Thyroid gland (tissue), 4 donors: Measurements from ENCODE around the gene PMIS2.

Experiments used
- POLR2A ChIP-seq, 2 donors: fragments of 450-650 bp; IDR thresholded peaks; one replicate each; pipeline ENCODE4 v1.6.1; 2017; ENCODE audit warnings: antibody characterized with exemption in 2 of 2, mild to moderate bottlenecking in 2 of 2, moderate library complexity in 1 of 2
- TF ChIP-seq, protein P1 (sequence below), 6 experiments: fragments of 200-600 bp in 3 of 6; fragments of 450-650 bp in 3 of 6; sonication (generic) in 3 of 6; IDR thresholded peaks; one replicate each; pipeline ENCODE4 v1.5.1; 2016 to 2019; ENCODE audit warnings: antibody characterized with exemption in 6 of 6, mild to moderate bottlenecking in 2 of 6, inconsistent platforms in 1 of 6, moderate library complexity in 1 of 6

DNA sequence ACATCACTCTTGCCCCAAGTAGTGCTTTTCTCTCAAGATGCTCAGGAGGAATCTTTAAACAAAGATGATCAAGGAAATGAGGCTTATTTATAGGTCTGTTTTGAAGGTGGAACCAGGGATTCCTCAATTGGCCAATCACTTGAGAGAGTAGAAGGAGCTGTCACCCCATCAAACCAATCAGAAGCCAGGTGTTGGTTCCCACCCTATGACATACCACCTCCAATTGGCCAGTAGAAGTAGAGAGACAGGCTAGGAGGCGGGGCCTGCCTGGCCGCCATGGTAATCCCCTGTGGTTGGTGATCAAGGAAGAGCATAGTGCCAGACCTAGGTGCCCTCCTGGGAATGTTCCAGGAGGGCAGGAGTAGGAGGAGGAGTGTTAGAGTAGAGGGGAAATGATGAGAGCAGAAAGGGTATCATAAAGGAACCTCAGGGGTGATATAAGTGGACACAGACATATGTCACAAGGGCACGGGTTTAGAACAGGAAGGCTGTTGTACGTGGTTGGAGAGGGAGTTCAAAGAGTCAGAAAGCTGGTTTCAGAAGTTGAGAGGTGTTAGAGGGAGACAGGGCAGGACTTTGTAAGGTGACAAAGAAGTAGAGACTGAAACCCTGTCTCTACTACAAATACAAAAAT lies 10.5 kb downstream of the PMIS2 start:
- TF ChIP-seq, protein P1, sequence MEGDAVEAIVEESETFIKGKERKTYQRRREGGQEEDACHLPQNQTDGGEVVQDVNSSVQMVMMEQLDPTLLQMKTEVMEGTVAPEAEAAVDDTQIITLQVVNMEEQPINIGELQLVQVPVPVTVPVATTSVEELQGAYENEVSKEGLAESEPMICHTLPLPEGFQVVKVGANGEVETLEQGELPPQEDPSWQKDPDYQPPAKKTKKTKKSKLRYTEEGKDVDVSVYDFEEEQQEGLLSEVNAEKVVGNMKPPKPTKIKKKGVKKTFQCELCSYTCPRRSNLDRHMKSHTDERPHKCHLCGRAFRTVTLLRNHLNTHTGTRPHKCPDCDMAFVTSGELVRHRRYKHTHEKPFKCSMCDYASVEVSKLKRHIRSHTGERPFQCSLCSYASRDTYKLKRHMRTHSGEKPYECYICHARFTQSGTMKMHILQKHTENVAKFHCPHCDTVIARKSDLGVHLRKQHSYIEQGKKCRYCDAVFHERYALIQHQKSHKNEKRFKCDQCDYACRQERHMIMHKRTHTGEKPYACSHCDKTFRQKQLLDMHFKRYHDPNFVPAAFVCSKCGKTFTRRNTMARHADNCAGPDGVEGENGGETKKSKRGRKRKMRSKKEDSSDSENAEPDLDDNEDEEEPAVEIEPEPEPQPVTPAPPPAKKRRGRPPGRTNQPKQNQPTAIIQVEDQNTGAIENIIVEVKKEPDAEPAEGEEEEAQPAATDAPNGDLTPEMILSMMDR (IDR thresholded peaks at IDR 0.05) = no peak
- TF ChIP-seq POLR2A (IDR thresholded peaks at IDR 0.05) = no peak
